ENCODE measurements around the gene ACSL5.

Gene ACSL5

DNA sequence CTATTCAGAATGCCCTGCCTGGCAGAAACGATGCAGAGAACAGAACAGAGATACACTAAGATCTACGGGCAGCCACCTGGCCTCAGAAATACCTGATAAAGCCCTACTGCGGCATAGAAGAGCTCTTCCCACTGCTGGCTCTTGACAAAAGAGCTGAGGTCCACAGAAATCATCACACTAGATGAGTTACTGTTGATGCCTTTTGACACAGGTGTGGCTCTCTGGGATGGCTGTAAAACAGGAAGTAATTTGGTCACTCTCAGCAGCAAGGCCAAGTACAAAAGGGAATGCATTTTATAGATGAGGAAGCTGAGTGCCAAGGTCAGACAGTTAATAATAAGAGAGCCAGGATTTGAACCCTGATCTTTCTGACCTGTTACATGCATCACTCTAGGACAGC, 35.0 kb upstream of the ACSL5 start:
- TF ChIP-seq, protein P1, sequence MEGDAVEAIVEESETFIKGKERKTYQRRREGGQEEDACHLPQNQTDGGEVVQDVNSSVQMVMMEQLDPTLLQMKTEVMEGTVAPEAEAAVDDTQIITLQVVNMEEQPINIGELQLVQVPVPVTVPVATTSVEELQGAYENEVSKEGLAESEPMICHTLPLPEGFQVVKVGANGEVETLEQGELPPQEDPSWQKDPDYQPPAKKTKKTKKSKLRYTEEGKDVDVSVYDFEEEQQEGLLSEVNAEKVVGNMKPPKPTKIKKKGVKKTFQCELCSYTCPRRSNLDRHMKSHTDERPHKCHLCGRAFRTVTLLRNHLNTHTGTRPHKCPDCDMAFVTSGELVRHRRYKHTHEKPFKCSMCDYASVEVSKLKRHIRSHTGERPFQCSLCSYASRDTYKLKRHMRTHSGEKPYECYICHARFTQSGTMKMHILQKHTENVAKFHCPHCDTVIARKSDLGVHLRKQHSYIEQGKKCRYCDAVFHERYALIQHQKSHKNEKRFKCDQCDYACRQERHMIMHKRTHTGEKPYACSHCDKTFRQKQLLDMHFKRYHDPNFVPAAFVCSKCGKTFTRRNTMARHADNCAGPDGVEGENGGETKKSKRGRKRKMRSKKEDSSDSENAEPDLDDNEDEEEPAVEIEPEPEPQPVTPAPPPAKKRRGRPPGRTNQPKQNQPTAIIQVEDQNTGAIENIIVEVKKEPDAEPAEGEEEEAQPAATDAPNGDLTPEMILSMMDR (IDR thresholded peaks at IDR 0.05), result no peak
- Mint-ChIP-seq H3K9me3 (no peaks in the 10 kb centered on the region), H3K27me3 (ENCODE audit: low read depth, poor library complexity) (peaks cover 33% of the 10 kb centered on the region), H3K36me3 (ENCODE audit: low read depth) (no peaks in the 10 kb centered on the region), H3K4me1 (peaks cover 9% of the 10 kb centered on the region), H3K27ac (no peak overlapping the region), H3K4me3 (no peak overlapping the region)
- DNase-seq, result no peak

DNA sequence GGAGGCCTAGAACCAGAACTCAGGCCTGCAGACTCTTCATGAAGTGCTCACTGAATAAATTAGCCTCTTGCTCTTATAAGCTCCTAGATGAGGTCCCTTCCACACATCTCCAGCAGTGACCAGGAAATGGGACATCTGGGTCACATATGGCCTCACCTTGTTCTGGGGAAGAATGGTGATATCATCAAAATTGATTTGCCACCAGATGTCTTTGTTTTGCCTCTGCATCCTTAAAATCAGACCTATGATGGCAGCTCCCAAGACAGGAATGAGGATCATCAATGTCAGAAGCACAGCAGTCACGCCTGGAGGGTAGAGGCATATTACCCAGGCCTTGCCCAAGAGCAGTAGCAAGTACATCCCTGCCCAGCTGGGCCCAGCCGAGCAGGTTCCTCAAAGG, 33.3 kb upstream of the ACSL5 start:
- Mint-ChIP-seq H3K36me3 (ENCODE audit: low read depth) (no peaks in the 10 kb centered on the region), H3K9me3 (no peaks in the 10 kb centered on the region), H3K4me3 (no peak overlapping the region), H3K4me1 (peaks cover 7% of the 10 kb centered on the region), H3K27me3 (ENCODE audit: low read depth, poor library complexity) (peaks cover 26% of the 10 kb centered on the region), H3K27ac (no peak overlapping the region)
- TF ChIP-seq, protein P1 (IDR thresholded peaks at IDR 0.05), result no peak
- no peak for DNase-seq

DNA sequence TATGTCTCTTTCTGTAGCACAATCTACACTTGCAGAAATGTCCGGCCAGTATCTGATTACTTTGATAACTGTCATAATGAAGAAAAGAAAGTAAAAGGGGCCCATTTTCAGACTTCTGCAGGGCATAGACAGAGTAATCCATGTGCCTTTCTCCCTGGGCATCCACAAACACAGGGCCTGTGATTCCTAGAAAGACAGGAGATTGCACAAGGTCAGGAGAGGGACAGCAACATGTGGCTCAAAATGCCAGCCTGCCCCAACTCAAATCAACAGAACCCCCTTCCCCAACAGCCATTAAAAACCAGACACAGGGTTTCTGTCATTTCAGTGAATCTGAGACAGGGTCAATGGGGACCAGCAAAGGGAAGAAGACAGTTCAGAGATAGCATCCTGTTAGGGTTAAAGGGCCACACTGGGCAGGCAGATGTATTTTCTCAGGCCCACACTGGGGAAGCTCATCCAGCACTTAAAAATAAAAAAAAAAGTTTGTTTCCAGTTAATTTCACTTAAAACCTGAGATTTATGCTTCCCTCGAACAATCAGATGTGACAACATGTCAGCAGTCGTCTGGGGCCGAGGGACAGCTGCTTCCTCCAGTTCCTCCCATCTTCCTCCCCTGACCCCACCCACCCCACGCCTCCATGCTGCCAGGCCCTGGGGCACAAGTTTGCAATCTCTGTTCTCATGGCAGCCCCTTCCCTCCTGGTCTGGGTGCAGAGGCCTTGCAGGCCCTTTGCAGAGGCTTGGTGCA, 30.7 kb upstream of the ACSL5 start:
- H3K27me3 Mint-ChIP-seq (ENCODE audit: low read depth, poor library complexity), result peaks cover 26% of the 10 kb centered on the region
- H3K4me3 Mint-ChIP-seq, result no peak overlapping the region
- no peak overlapping the region for H3K27ac Mint-ChIP-seq
- H3K36me3 Mint-ChIP-seq (ENCODE audit: low read depth), result no peaks in the 10 kb centered on the region
- H3K9me3 Mint-ChIP-seq, result no peaks in the 10 kb centered on the region
- no peaks in the 10 kb centered on the region for H3K4me1 Mint-ChIP-seq
- TF ChIP-seq, protein P1 (IDR thresholded peaks at IDR 0.05), result no peak
- no peak for DNase-seq

DNA sequence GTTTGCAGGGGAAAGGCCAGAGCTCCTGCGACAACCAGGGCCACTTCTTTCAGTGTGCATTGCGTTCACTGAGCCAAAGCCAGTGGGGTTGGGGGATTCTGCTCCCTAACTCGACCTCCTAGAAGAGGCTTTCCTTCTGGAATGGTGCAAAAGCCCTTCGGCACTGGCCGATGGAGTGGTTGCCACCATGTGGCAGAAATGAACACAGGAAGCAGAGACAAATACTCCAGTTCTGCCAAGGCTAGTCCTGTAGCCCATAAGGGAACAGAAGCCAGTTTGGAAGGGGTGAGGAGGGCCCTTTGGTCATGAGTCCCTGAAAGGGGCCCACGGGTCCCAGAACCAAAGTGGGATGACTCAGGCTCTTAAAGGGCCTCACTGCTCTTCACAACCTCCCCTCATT, 29.7 kb upstream of the ACSL5 start:
- no peaks in the 10 kb centered on the region for H3K4me1 Mint-ChIP-seq
- H3K9me3 Mint-ChIP-seq, result no peaks in the 10 kb centered on the region

DNA sequence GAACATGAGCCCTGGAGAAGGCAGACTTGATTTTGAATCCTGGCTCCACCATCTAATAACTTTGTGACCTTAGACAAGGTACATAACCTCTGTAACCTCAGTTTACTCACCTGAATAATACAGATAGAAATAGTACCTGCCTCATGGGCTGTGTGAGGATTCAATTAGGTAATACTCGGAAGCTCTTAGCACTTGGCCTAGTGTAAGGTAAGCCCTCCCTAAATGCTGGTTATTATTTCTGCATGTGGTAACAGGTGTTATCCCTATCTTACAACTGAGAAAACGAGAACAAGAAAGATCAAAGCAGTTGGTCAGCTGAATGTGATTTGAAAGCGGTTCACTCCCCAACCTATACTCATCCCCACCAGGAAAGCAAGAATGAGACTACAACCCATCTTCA, 28.7 kb upstream of the ACSL5 start:
- TF ChIP-seq, protein P1 (IDR thresholded peaks at IDR 0.05), result no peak
- H3K27ac Mint-ChIP-seq, result no peak overlapping the region
- H3K27me3 Mint-ChIP-seq (ENCODE audit: low read depth, poor library complexity), result peaks cover 15% of the 10 kb centered on the region
- H3K4me1 Mint-ChIP-seq, result no peaks in the 10 kb centered on the region
- no peak for DNase-seq
- H3K9me3 Mint-ChIP-seq, result no peaks in the 10 kb centered on the region
- no peaks in the 10 kb centered on the region for H3K36me3 Mint-ChIP-seq (ENCODE audit: low read depth)
- no peak overlapping the region for H3K4me3 Mint-ChIP-seq

More for the DNA sequence above, 29.7 kb upstream of the ACSL5 start:
- H3K27me3 Mint-ChIP-seq (ENCODE audit: low read depth, poor library complexity), result peaks cover 19% of the 10 kb centered on the region
- no peak overlapping the region for H3K27ac Mint-ChIP-seq
- H3K36me3 Mint-ChIP-seq (ENCODE audit: low read depth), result no peaks in the 10 kb centered on the region
- H3K4me3 Mint-ChIP-seq, result no peak overlapping the region
- TF ChIP-seq, protein P1 (IDR thresholded peaks at IDR 0.05), result no peak
- no peak for DNase-seq

DNA sequence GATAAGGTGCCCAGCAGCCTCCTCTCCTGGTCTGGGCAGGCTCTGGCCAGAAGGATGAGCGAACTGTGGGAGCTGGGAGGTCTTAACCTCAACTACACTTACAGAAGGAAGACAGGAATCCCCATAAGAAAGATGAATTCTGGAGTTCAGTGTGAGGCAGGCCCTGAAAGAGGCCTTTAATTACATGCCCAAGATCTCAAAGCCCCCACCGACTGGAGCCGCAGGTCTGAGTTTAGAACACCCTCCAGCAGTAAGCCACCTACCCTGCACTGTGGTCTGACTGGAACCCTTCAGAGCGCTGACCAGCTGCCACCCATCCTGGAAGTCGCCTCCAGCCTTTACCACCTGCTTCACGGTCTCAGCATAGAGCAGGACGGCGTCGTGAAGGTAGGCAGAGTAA, 28.2 kb upstream of the ACSL5 start:
- H3K36me3 Mint-ChIP-seq (ENCODE audit: low read depth), result no peaks in the 10 kb centered on the region
- H3K9me3 Mint-ChIP-seq, result no peaks in the 10 kb centered on the region
- DNase-seq, result no peak

More for the DNA sequence above, 28.2 kb upstream of the ACSL5 start:
- H3K4me3 Mint-ChIP-seq, result no peak overlapping the region
- TF ChIP-seq, protein P1 (IDR thresholded peaks at IDR 0.05), result no peak
- peaks cover 15% of the 10 kb centered on the region for H3K27me3 Mint-ChIP-seq (ENCODE audit: low read depth, poor library complexity)
- H3K4me1 Mint-ChIP-seq, result no peaks in the 10 kb centered on the region
- no peak overlapping the region for H3K27ac Mint-ChIP-seq

Measured in nephron progenitor cell (in vitro differentiated cells).